ENCODE data around the gene ATXN2. TPM values are rescaled to one million over a fixed set of nuclear protein-coding genes. Genes with fewer than 3 reads are reported as not detected.

Gene ATXN2
- total RNA-seq, 1 experiment from 2014 or later = 72.9 TPM

GRCh38 chr12:111606767-111607230 is 7.7 kb upstream of the ATXN2 start:
- no peaks in the 10 kb centered on the region for H3K27me3 Mint-ChIP-seq (ENCODE audit: low read depth)
- Histone ChIP-seq H3K23ac (ENCODE audit: insufficient read length, low read depth, low read length) (no peak overlapping the region), H2BK20ac (ENCODE audit: low read depth, low read length, poor library complexity, severe bottlenecking) (no peak overlapping the region), H4K91ac (ENCODE audit: insufficient read length, low read depth, low read length) (no peak overlapping the region), H4K20me1 (ENCODE audit: control insufficient read depth, insufficient read depth, insufficient read length) (no peaks in the 10 kb centered on the region), H2BK5ac (ENCODE audit: insufficient read length, low read length) (no peak overlapping the region), H3K9me3 (ENCODE audit: control insufficient read depth, low read depth, low read length) (no peaks in the 10 kb centered on the region), H3K79me1 (ENCODE audit: insufficient read depth, low read depth, low read length, poor library complexity, severe bottlenecking) (no peaks in the 10 kb centered on the region), H2BK12ac (ENCODE audit: insufficient read length, low read depth, low read length) (no peak overlapping the region), H2AK5ac (ENCODE audit: insufficient read length, low read length) (no peak overlapping the region), H3K9ac (ENCODE audit: extremely low read depth, insufficient read length, low read length) (no peak overlapping the region), H3K18ac (ENCODE audit: insufficient read length, low read depth, low read length) (no peak overlapping the region), H3K4ac (ENCODE audit: low read depth, low read length) (no peak overlapping the region), H3T11ph (ENCODE audit: low read length) (no peak overlapping the region), H3K4me1 (ENCODE audit: insufficient read depth, low read length) (no peaks in the 10 kb centered on the region), H2BK15ac (ENCODE audit: low read depth, low read length) (no peak overlapping the region), H4K5ac (ENCODE audit: insufficient read length, low read depth, low read length) (no peak overlapping the region), H2AFZ (ENCODE audit: low read length) (no peak overlapping the region), H3K27me3 (ENCODE audit: insufficient read depth, low read length) (no peaks in the 10 kb centered on the region), H3K14ac (ENCODE audit: insufficient read depth, low read length) (no peak overlapping the region), H3K56ac (ENCODE audit: insufficient read length, low read depth, low read length) (no peak overlapping the region), H4K8ac (replicated peaks; ENCODE audit: insufficient read length, low read depth, low read length) (no peak overlapping the region), H2BK120ac (ENCODE audit: low read depth, low read length, poor library complexity, severe bottlenecking) (no peak overlapping the region), H3K23me2 (ENCODE audit: insufficient read length, low read depth, low read length, poor library complexity, severe bottlenecking) (no peaks in the 10 kb centered on the region), H3K4me2 (ENCODE audit: insufficient read depth, insufficient read length, low read length) (no peak overlapping the region), H3K79me2 (ENCODE audit: insufficient read depth, low read length) (no peaks in the 10 kb centered on the region), H3K27ac (ENCODE audit: insufficient read length, low read depth, low read length) (no peak overlapping the region)
- no peak for TF ChIP-seq CTCF (conservative IDR thresholded peaks at IDR 0.05)
- no peak for DNase-seq
- H3K9me3 Mint-ChIP-seq = peaks cover 3 to 5% of the 10 kb centered on the region in 2 experiments; a peak in 4 of 5 replicates
- 0 out of 7 replicates have a peak overlapping the region, but pooled peaks of 1 of the 3 experiments have one; percentile 38 for H3K27ac Mint-ChIP-seq
- WGBS (ENCODE audit: extremely low coverage, insufficient read length, low lambda C conversion rate) = no CpG with 5 or more reads among the region's 3 CpGs
- no peak overlapping the region for H3K4me3 Mint-ChIP-seq
- H3K36me3 Mint-ChIP-seq (ENCODE audit: insufficient read depth in 1 of 3, low read depth in 3 of 3) = peaks cover 0 to 5% (median 0%) of the 10 kb centered on the region in 3 experiments; a peak in 2 of 7 replicates
- peaks cover 0 to 2% of the 10 kb centered on the region in 2 experiments; a peak in 2 of 4 replicates for H3K4me1 Mint-ChIP-seq

Measured in H9 (cell line).